Measurements from ENCODE around the gene GPC5. TPM values are rescaled to one million over a fixed set of nuclear protein-coding genes. Genes with fewer than 3 reads are reported as not detected.

GPC5 gene
- total RNA-seq, 1 experiment from 2014 or later, result 0.26 TPM

- H3K27ac ChIP-seq (ENCODE audit: low read length), result no peak overlapping the region
- no peak for ATAC-seq
- H3K4me3 ChIP-seq (ENCODE audit: low read depth in 2 of 2, low read length in 2 of 2), result no peak overlapping the region
- in situ Hi-C loops (cut with HindIII; ENCODE audit: low pct_unique_long_range_greater_than_20kb, low sequenced_read_pairs) (no loop called here), intact Hi-C loops (cut with micrococcal nuclease; ENCODE audit: unreplicated experiment) (no loop called here)
- POLR2A ChIA-PET, result no interaction called here
- H3K4me1 ChIP-seq (ENCODE audit: control insufficient read depth, insufficient read depth, low read length), result no peaks in the 10 kb centered on the region
- DNase-seq (ENCODE audit: low read depth, low spot score), result no peak
- CTCF ChIA-PET, result no interaction called here
- H3K36me3 ChIP-seq (ENCODE audit: control insufficient read depth, insufficient read depth, low read length), result no peaks in the 10 kb centered on the region
- no peaks in the 10 kb centered on the region for H3K9me3 ChIP-seq (ENCODE audit: control insufficient read depth, insufficient read depth, low read depth, low read length)
- no peaks in the 10 kb centered on the region for H3K27me3 ChIP-seq (ENCODE audit: control insufficient read depth, insufficient read depth, low read length)
- TF ChIP-seq POLR2AphosphoS5 (IDR thresholded peaks at IDR 0.05; ENCODE audit: low read depth, low read length) (no peak), REST (IDR thresholded peaks at IDR 0.05; ENCODE audit: insufficient read depth in 1 of 2, low read depth in 2 of 2, low read length in 1 of 2) (no peak), SIN3A (IDR thresholded peaks at IDR 0.05; ENCODE audit: borderline replicate concordance, insufficient read depth, low read depth, low read length) (no peak), CTCF (IDR thresholded peaks at IDR 0.05) (no peak), TCF7L2 (IDR thresholded peaks at IDR 0.05; ENCODE audit: low read depth, low read length) (no peak)
- no TSS peak for BruUV-seq (replicated peaks)
Measured at GRCh38 chr13:92300651-92301050, 902.2 kb downstream of the GPC5 start.

DNA sequence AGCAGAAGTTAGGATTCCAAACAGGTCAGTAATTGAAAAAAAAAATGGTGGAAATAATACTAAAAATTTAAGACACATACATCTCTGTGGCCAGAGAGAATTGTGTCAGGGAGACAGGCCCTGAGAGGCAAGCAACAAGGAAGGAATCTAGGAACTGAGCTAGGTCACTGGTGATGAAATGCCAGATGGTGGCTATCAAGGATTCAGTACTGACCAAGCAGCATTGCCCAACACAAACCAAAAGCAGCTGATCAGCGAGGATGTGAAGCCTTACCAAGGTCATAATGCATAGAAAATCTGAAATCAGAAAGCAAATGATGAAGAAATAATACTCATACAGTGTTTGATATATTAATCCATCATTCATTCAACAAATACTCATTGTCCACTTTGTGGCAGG lies 905.0 kb downstream of the GPC5 start:
- ChIA-PET POLR2A (no interaction called here), CTCF (no interaction called here)
- ATAC-seq (no peak), DNase-seq (ENCODE audit: low read depth, low spot score) (no peak)
- H3K27me3 ChIP-seq (ENCODE audit: control insufficient read depth, insufficient read depth, low read length), result no peaks in the 10 kb centered on the region
- in situ Hi-C loops (cut with HindIII; ENCODE audit: low pct_unique_long_range_greater_than_20kb, low sequenced_read_pairs) (no loop called here), intact Hi-C loops (cut with micrococcal nuclease; ENCODE audit: unreplicated experiment) (no loop called here)
- TF ChIP-seq CTCF (IDR thresholded peaks at IDR 0.05), result no peak
- TF ChIP-seq POLR2AphosphoS5 (IDR thresholded peaks at IDR 0.05; ENCODE audit: low read depth, low read length), result no peak
- TF ChIP-seq REST (IDR thresholded peaks at IDR 0.05; ENCODE audit: insufficient read depth in 1 of 2, low read depth in 2 of 2, low read length in 1 of 2), result no peak
- no peak for TF ChIP-seq SIN3A (IDR thresholded peaks at IDR 0.05; ENCODE audit: borderline replicate concordance, insufficient read depth, low read depth, low read length)
- no peak for TF ChIP-seq TCF7L2 (IDR thresholded peaks at IDR 0.05; ENCODE audit: low read depth, low read length)
- H3K9me3 ChIP-seq (ENCODE audit: control insufficient read depth, insufficient read depth, low read depth, low read length), result no peaks in the 10 kb centered on the region
- H3K4me1 ChIP-seq (ENCODE audit: control insufficient read depth, insufficient read depth, low read length), result no peaks in the 10 kb centered on the region
- no peak overlapping the region for H3K4me3 ChIP-seq (ENCODE audit: low read depth in 2 of 2, low read length in 2 of 2)
- H3K36me3 ChIP-seq (ENCODE audit: control insufficient read depth, insufficient read depth, low read length), result no peaks in the 10 kb centered on the region
- BruUV-seq (replicated peaks), result no TSS peak
- H3K27ac ChIP-seq (ENCODE audit: low read length), result no peak overlapping the region
